ENCODE measurements around the gene MYCBP2.
"Not testable (repeated sequence)": the region's sequence is repeated elsewhere in the genome, so short reads cannot be mapped to it uniquely, and the experiment has no call there.

Gene MYCBP2

GRCh38 chr13:77198995-77199394 is 127.9 kb downstream of the MYCBP2 start:
- not testable (repeated sequence) for DNase-seq

- no peak for DNase-seq
Measured at GRCh38 chr13:77196052-77196618, 130.8 kb downstream of the MYCBP2 start.

GRCh38 chr13:77190349-77190958 is 136.4 kb downstream of the MYCBP2 start:
- DNase-seq = no peak

- no peak for DNase-seq
Measured at GRCh38 chr13:77185721-77186120, 141.2 kb downstream of the MYCBP2 start.

- no peak for DNase-seq
Measured at GRCh38 chr13:77184455-77184854, 142.4 kb downstream of the MYCBP2 start.

GRCh38 chr13:77180011-77180410 is 146.9 kb downstream of the MYCBP2 start:
- no peak for DNase-seq

GRCh38 chr13:77177646-77178045 is 149.2 kb downstream of the MYCBP2 start:
- no peak for DNase-seq

GRCh38 chr13:77176350-77176749 is 150.5 kb downstream of the MYCBP2 start:
- DNase-seq = no peak

- no peak for DNase-seq
Measured at GRCh38 chr13:77172650-77173049, 154.2 kb downstream of the MYCBP2 start.

GRCh38 chr13:77171451-77171850 is 155.4 kb downstream of the MYCBP2 start:
- DNase-seq = no peak

GRCh38 chr13:77168237-77168636 is 158.7 kb downstream of the MYCBP2 start:
- DNase-seq = no peak

GRCh38 chr13:77150651-77151050 is 176.2 kb downstream of the MYCBP2 start:
- DNase-seq = no peak

GRCh38 chr13:77143431-77143830 is 183.5 kb downstream of the MYCBP2 start:
- DNase-seq = no peak

GRCh38 chr13:77139306-77139705 is 187.6 kb downstream of the MYCBP2 start:
- DNase-seq = no peak

GRCh38 chr13:77138813-77139212 is 188.1 kb downstream of the MYCBP2 start:
- DNase-seq = no peak

GRCh38 chr13:77136902-77137420 is 189.9 kb downstream of the MYCBP2 start:
- no peak for DNase-seq

GRCh38 chr13:77124423-77124822 is 202.5 kb downstream of the MYCBP2 start:
- no peak for DNase-seq

GRCh38 chr13:77118134-77118533 is 208.8 kb downstream of the MYCBP2 start:
- DNase-seq = no peak

GRCh38 chr13:77114271-77114670 is 212.6 kb downstream of the MYCBP2 start:
- DNase-seq = no peak

GRCh38 chr13:77113496-77113895 is 213.4 kb downstream of the MYCBP2 start:
- no peak for DNase-seq

- DNase-seq = no peak
Measured at GRCh38 chr13:77105051-77105450, 221.8 kb downstream of the MYCBP2 start.

- DNase-seq = no peak
Measured at GRCh38 chr13:77099415-77099814, 227.5 kb downstream of the MYCBP2 start.

GRCh38 chr13:77095288-77095687 is 231.6 kb downstream of the MYCBP2 start:
- no peak for DNase-seq

- DNase-seq = no peak
Measured at GRCh38 chr13:77094773-77095172, 232.1 kb downstream of the MYCBP2 start.

- no peak for DNase-seq
Measured at GRCh38 chr13:77093735-77094134, 233.2 kb downstream of the MYCBP2 start.
